ENCODE data around the gene CLEC18A. TPM values are rescaled to one million over a fixed set of nuclear protein-coding genes. Genes with fewer than 3 reads are reported as not detected.

Gene CLEC18A
- total RNA-seq, 1 experiment from 2014 or later, result 7.6 TPM

GRCh38 chr16:69905171-69905555, 46.0 kb upstream of the CLEC18A start:
- Histone ChIP-seq H3K4me3 (ENCODE audit: low read depth, low read length, poor library complexity, severe bottlenecking) (no peak overlapping the region), H3K27me3 (replicated peaks; ENCODE audit: insufficient read depth, low read depth, low read length, poor library complexity) (no peaks in the 10 kb centered on the region), H3K4me1 (ENCODE audit: insufficient read depth, low read length, poor library complexity, severe bottlenecking) (no peaks in the 10 kb centered on the region), H3K27ac (ENCODE audit: low read depth, low read length, poor library complexity, severe bottlenecking) (no peak overlapping the region), H3K9me3 (ENCODE audit: low read depth, low read length, poor library complexity, severe bottlenecking) (no peaks in the 10 kb centered on the region), H3K36me3 (ENCODE audit: insufficient read depth, low read length, poor library complexity, severe bottlenecking) (no peaks in the 10 kb centered on the region)
- no peak for DNase-seq (ENCODE audit: low spot score)
- no TSS peak for BruUV-seq (replicated peaks)
- CTCF ChIA-PET, result no interaction called here
- intact Hi-C loops (cut with micrococcal nuclease; ENCODE audit: unreplicated experiment), result no loop called here
- POLR2A ChIA-PET (ENCODE audit: low non-redundant PET), result no interaction called here
- no peak for TF ChIP-seq EZH2 (IDR thresholded peaks at IDR 0.05; ENCODE audit: borderline replicate concordance, low read depth, low read length, poor library complexity, severe bottlenecking)
- TF ChIP-seq CTCF (conservative IDR thresholded peaks at IDR 0.05; ENCODE audit: low read depth, low read length), result no peak

- DNase-seq (ENCODE audit: low spot score), result no peak
These were observed 44.2 kb upstream of the CLEC18A start for GRCh38 chr16:69906838-69907401.

GRCh38 chr16:69909043-69909442, 42.1 kb upstream of the CLEC18A start:
- no peaks in the 10 kb centered on the region for H3K27me3 ChIP-seq (replicated peaks; ENCODE audit: insufficient read depth, low read depth, low read length, poor library complexity)
- DNase-seq (ENCODE audit: low spot score), result no peak
- ChIA-PET CTCF (no interaction called here), POLR2A (ENCODE audit: low non-redundant PET) (no interaction called here)
- TF ChIP-seq EZH2 (IDR thresholded peaks at IDR 0.05; ENCODE audit: borderline replicate concordance, low read depth, low read length, poor library complexity, severe bottlenecking) (no peak), CTCF (conservative IDR thresholded peaks at IDR 0.05; ENCODE audit: low read depth, low read length) (no peak)
- intact Hi-C loops (cut with micrococcal nuclease; ENCODE audit: unreplicated experiment), result no loop called here
- BruUV-seq (replicated peaks), result no TSS peak
- no peak overlapping the region for H3K27ac ChIP-seq (ENCODE audit: low read depth, low read length, poor library complexity, severe bottlenecking)
- no peaks in the 10 kb centered on the region for H3K4me1 ChIP-seq (ENCODE audit: insufficient read depth, low read length, poor library complexity, severe bottlenecking)
- H3K9me3 ChIP-seq (ENCODE audit: low read depth, low read length, poor library complexity, severe bottlenecking), result no peaks in the 10 kb centered on the region
- no peaks in the 10 kb centered on the region for H3K36me3 ChIP-seq (ENCODE audit: insufficient read depth, low read length, poor library complexity, severe bottlenecking)
- no peak overlapping the region for H3K4me3 ChIP-seq (ENCODE audit: low read depth, low read length, poor library complexity, severe bottlenecking)

More at GRCh38 chr16:69906838-69907401, 44.2 kb upstream of the CLEC18A start:
- Histone ChIP-seq H3K36me3 (ENCODE audit: insufficient read depth, low read length, poor library complexity, severe bottlenecking) (no peaks in the 10 kb centered on the region), H3K27ac (ENCODE audit: low read depth, low read length, poor library complexity, severe bottlenecking) (no peak overlapping the region), H3K27me3 (replicated peaks; ENCODE audit: insufficient read depth, low read depth, low read length, poor library complexity) (no peaks in the 10 kb centered on the region), H3K4me1 (ENCODE audit: insufficient read depth, low read length, poor library complexity, severe bottlenecking) (no peaks in the 10 kb centered on the region), H3K4me3 (ENCODE audit: low read depth, low read length, poor library complexity, severe bottlenecking) (no peak overlapping the region), H3K9me3 (ENCODE audit: low read depth, low read length, poor library complexity, severe bottlenecking) (no peaks in the 10 kb centered on the region)
- BruUV-seq (replicated peaks), result no TSS peak
- TF ChIP-seq EZH2 (IDR thresholded peaks at IDR 0.05; ENCODE audit: borderline replicate concordance, low read depth, low read length, poor library complexity, severe bottlenecking) (no peak), CTCF (conservative IDR thresholded peaks at IDR 0.05; ENCODE audit: low read depth, low read length) (no peak)
- ChIA-PET CTCF (no interaction called here), POLR2A (ENCODE audit: low non-redundant PET) (no interaction called here)
- intact Hi-C loops (cut with micrococcal nuclease; ENCODE audit: unreplicated experiment), result no loop called here
